HPDE6-E6E7 (cell line): Measurements from ENCODE around the gene OR10J1.
"Not testable (repeated sequence)": the region's sequence is repeated elsewhere in the genome, so short reads cannot be mapped to it uniquely, and the experiment has no call there.

ENCODE experiments used
- DNase-seq: peaks from one replicate; pipeline ENCODE4 v3.0.0; 2011; ENCODE audit warnings: missing footprints; ENCODE audit errors: extremely low spot score

Gene OR10J1, protein sequence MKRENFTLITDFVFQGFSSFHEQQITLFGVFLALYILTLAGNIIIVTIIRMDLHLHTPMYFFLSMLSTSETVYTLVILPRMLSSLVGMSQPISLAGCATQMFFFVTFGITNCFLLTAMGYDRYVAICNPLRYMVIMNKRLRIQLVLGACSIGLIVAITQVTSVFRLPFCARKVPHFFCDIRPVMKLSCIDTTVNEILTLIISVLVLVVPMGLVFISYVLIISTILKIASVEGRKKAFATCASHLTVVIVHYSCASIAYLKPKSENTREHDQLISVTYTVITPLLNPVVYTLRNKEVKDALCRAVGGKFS

DNA sequence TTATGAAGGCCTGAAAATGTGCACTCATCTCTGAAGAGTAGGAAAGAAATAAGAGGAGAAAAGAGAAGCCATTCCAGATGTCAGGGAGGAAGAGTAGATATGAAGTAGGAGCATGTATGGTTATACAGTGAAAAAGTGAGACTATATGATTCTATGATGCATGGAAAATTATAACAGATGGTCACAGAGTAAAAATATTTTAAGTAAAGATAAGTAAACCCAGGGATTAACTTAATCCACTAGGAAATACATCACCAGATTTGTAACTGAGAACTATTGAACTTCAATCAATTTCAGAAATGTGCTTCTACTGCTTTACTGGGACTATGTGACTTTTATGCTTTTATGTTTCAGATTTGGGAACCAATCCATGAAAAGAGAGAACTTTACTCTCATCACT lies at the start of gene OR10J1:
Gene OR10J1 (plus strand): TSS at position 301 of the 400 bp plus-strand sequence. CDS start 70 bp downstream, at position 371.
- DNase-seq: no peak

DNA sequence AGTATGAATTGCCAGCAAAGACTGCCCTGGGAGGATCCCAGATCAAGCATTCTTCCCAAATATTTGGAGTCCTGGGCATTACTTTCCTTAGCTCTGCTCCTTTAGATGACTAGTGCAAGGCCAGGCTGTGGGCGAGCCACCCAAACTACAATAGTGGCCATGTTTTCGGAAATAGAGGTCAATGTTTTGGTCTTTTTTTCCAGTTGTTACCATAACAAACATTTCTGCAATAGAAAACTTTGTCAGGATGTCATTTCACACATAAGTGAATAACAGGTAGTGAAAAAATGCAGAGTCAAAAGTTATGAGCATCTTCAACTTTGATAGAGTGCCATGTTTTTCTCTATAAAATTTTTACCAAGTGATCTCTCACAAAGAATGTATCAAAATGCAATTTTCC lies 32.7 kb upstream of the OR10J1 start:
- no peak for DNase-seq

DNA sequence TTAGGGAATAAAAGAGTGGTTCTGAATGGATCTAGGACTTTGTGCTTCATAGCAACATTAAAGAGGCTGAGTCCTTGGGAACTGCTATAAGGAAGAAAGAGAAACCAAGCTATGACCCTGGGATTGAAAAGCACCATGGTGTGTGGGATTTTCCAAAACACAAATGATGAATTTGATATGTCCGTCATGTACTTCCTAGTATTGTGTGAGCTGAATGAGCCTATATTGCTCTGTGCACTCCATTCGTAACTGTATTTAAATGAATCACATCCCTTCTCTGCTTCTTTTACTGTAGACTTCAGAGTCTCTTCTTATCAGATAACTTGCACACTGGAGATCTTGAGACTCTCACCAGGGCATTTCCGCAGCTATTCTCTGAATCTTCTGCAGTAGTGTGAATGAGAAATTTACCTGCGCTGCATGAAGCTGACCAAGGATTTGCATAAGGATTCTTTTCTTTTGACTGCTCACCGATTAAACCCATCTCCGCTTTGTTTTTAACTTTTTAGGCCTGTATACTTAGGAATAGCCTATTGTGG lies 30.6 kb upstream of the OR10J1 start:
- DNase-seq: no peak

DNA sequence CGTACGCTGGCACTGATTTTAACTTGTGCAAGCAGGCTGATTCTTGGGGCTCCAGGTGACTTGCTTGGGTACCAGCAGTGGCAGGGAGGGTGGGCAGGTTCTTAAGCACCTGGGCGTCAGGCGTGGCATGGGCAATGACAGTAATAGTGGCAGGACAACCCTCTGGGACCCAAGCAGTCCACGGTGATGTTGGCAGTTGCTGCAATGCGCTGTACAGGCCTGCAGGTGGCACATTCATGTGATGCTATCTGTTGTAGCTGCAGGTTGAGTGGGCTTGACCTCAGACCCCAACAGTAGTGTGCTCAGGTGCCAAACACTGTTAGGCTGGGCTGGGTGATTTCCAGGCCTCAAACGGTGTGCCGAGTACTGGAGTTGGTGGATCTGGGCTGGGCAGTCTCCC lies 17.7 kb upstream of the OR10J1 start:
- no peak for DNase-seq

DNA sequence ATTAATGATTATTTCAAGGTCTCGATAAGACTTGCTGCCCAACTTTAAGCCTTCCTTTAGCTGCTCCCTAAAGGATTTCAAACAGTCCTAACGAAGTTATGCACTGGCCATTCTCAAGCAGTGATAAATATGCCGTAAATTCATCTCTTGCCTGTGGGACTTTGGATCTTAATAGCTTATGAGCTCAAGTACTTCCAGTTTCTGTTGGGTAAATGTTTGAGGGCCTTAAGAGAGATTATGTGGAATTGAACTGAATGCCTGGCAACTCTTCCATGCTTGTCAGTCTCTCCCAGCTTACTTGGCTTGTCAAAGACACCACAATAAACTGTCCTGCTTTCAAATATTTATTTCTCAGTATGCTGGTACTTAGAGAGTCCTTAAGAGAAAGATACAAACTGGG lies 11.0 kb upstream of the OR10J1 start:
- DNase-seq: no peak

DNA sequence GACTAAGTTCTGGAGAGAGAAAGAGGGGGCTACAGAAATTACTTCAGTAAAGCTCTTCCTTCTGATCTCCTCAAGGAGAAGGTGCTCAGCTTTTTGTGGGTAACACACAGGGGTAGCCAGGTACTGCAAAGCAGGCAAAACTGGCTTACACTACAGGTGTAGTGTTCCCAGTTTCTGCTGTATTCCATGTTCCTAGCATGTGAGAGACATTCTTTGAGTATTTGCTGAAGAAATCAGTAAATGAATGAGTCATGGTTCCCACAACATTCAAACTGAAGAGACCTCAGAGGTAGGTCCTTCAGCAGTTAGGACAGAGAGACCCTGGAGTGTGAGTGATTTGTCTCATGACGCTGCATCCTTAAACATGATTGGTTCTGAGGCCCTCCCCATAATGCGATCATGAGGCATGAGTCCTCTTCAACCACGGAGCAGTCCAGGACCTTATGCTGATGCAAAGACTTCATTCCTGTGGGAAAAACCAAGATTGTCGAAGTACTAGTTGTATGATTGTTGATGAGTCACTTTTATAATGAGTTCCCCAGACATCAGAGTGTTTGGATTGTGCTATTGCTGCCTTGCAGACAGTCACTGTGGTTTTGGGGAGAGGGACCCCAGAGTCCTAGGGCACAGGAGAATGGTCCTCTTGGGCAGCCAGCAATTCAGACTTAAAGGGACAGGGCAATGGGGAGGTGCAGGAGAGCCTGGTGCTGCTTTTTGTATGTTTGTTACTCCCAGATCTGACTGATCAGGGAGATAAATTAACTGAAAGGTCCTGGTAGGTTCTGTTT lies 10.3 kb upstream of the OR10J1 start:
- no peak for DNase-seq

DNA sequence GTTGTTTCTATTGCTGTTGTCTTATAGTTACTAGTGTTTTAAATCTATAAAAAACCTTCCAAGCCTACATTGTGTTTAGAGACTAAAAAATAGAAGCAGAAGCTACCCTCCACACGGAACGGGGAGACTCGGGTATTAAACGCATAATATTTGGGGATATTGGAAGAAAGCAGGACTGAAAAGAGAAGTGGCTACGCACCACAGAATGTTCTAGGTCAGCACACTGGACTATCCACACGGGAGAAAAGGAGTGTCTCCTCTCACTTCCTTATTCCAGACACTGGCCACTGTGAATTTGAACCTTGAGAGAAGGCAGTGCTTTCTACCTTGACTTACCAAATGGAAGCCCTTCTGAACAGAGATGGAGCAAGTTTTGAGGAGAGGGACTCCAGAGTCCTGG lies 8.5 kb upstream of the OR10J1 start:
- no peak for DNase-seq

DNA sequence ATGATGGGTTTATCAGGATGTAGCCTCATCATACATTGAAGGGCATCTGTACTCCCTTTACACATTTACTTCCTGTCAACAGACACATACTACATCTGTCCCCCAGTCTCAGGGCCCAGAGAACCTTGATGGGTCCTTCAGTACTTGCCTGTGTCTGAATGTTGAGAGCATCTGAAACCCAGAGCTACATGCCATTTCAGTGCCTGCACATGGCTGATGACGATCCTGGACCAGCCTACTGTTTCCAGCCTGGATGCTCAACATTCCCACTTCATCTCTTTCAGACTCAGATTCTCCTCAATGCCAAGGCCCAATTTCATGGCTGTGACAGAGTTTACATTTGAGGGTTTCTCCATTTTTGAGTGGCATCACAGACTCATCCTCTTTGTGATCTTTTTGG lies 7.6 kb upstream of the OR10J1 start, which contains the start of gene OR10J4:
Gene OR10J4 (plus strand): TSS at position 301 of the 400 bp plus-strand sequence.
- DNase-seq: no peak

DNA sequence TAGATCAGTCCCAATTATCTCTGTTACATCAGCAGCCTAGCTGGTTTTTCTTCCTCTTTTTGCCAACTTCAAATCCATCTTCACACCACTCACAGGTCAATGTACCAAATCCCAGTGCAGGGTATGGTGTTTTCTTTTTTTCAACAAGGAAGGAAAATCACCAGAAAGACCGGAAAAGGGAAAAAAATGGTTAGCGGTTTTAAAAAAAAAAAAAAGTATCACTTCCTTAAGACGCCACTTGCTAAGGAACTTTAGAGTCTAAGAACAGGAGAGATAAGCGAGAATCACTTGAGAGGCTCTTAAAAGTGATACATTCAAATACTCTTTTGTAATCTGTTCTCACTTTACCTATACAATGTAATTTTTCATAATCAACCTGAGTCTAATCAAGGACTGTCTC lies 3.1 kb upstream of the OR10J1 start:
- DNase-seq: no peak

DNA sequence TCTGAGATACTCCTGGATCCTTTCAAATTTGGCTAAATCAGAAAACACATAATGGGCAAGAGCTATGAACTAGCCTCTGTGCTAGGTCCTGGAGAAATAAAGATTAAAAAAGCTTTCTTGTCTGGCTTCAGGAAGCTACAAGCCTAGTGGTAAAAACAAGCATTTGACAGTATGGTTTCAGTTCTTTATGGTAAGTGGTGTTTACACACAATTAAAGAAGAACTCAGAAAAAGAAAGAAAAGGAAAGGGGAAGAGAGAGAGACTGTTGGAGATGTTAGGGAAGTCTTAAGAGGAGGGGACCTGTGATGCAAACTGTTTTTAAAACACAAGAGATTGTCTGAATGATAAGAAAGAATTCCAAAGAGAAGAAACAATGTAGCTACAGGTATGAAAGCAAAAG lies 1.8 kb downstream of the OR10J1 start:
- DNase-seq: no peak

DNA sequence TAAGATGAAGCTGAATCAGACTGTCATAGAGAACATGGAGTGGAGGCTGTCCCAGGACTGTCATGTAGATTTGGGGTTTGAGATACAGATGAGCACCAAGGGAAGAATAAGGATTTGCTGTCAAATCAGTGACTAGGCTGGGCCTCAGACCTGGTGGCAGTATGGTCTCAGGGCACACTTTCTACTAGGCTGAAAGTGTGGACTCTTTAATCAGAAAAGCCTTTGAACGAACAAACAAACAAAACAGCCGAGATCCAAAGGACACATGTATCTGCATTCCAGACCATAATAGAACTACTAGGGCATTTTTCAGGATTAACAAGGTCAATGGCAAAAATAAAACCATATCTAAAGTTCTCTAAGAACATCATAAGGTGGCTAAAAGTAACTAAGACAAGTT lies 2.9 kb downstream of the OR10J1 start:
- no peak for DNase-seq

DNA sequence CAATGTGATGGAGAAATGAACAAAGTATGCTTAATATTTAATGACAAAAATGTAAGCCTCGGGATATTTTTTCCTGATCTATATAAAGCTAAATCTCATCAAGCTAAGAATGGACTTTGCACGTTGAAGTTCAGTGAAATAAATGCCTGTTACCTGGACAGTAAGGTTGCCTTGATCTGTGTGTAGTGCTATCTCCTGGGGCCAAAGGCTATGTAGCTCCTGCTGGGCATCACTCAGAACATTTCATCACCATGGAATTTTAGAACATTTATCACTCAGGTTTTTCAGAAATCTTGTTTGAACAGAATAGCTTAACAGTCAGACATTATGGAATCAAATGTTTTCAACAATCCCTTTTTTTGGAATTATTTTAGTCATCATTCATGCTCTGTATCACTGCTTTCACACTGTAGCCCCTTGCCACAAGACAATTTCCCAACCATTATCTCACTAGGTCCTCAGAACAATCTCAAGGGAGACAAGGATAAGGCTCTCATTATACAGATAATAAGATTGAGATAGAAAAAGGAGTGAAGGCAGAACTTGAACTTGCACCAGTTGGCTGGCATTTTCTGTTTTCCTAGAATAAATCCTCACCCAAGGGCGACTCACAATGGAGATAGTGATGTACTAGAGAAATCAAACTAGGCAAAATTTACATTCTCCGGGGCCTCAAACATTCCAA lies 3.7 kb downstream of the OR10J1 start:
- DNase-seq: no peak

DNA sequence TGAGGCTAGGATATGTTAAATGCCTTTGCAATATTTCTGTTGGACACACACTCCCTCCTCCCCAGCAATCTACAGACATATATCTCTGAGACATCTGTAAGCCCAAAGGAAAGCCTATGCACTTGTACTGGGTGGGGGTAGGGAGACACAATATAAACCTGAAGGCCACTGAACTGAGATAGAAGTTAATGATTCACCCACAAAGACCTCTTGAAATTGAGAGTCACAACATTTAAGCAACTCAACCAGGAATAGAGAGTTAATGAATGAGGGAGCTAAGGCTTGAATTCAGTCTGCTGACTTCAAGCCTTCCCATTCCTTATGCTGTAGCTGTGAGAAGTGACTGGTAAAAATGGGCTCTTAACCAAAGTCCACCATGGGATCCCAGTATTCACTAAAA lies 5.0 kb downstream of the OR10J1 start:
- DNase-seq: no peak

DNA sequence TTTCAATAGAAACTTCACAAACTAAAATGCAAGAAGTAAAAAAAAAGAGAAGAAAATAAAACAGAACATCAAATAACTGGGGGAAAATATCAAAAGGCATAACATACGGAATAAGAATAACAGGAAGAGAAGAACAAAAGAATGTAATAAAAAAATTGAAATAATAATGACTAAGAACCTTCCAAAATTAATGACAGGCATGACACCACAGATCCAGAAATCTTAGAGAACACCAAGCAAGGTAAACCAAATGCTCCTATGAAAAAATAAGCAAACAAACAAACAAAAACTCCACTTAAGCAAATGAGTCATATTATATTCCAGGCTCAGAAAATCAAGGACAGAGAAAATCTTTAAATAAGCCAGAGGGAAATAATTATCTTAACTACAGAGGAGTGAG lies 8.7 kb downstream of the OR10J1 start:
- no peak for DNase-seq

DNA sequence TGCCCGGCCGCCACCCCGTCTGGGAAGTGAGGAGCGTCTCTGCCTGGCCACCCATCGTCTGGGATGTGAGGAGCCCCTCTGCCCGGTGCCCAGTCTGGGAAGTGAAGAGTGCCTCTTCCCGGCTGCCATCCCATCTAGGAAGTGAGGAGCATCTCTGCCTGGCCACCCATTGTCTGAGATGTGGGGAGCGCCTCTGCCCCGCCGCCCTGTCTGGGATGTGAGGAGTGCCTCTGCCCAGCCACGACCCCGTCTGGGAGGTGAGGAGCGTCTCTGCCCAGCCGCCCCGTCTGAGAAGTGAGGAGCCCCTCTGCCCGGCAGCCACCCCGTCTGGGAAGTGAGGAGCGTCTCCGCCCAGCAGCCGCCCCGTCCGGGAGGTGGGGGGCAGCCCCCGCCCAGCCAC lies 10.1 kb downstream of the OR10J1 start:
- DNase-seq: not testable (repeated sequence)

DNA sequence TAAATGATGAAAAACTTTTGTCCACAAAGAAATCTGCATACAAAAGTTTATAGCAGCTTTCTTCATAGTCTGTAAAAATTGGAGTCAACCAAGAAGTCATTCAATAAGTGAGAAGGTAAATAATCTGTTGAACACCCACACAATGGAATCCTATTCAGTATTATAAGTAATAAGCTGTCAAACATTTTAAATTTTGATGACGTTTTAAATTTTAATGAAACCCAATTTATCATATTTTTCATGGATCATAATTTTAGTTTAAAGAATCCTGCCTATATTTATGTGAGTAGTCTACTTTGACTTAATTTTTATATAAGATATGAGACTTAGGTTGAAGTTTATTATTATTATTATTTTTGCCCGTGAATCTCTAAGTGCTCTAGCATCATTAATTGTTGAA lies 20.0 kb downstream of the OR10J1 start:
- no peak for DNase-seq

DNA sequence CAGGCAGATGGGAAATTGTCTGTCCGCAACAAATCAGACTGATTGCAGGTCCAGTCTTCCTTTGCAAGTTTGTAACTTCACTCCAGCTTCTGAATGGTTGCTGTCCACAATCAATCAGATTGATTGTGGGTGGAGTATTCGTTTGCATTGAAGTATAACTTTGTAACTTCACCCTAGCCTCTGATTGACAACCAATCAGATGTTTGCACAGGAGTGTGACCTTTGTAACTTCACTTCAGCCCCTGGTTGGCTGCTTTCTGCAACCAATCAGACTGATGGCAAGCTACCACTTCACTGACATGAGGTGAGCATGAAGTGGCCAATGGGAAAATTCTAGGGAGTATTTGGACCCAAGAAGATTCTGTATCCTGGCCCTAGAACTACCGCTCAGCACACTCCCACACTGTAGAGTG lies 25.7 kb downstream of the OR10J1 start:
- no peak for DNase-seq

DNA sequence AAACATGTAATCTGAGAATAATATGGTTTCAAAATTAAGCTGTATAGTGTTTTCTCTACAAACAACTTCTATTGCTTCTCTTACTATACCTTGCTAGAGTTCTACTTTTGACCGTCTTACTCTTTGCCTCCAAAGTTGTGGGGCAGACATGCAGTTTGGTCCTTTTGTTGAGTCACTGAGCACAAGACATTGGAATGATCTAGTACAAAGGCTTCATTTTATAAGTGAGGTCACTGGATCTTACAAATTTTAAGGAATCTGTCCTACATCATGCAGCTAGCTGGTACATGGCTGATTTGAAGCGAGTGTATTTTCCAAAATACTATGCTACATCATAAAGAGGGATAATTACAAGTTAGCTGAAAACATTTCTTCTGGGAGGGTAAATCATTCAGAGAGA lies 28.8 kb downstream of the OR10J1 start:
- no peak for DNase-seq

DNA sequence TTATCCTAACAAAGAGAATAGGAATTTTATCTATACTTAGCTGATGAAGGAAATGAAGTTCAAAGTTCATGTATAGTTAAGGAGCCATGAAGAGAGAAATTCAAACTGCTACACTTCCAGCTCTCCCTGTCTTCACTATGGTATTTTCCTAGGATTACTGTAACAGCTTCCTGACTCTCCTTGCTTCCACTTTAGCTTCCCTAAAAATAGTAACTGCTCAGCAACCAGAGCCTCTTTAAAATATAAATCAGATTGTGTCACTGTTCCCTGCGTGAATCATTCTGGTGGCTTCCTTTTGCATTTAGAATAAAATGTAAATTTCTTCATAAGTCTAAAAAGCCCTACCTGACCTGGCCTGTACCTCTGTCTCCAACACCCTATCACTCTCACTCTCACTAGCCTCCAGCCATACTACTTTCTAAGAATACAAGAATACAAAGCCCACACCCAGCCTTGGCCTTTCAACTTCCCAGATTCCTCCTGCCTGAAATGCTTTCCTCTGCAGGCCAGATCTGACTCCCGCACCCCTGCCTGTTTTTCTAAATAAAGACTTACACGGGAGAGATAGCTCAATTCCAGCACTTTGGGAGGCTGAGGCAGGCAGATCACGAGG lies 30.5 kb downstream of the OR10J1 start:
- no peak for DNase-seq

DNA sequence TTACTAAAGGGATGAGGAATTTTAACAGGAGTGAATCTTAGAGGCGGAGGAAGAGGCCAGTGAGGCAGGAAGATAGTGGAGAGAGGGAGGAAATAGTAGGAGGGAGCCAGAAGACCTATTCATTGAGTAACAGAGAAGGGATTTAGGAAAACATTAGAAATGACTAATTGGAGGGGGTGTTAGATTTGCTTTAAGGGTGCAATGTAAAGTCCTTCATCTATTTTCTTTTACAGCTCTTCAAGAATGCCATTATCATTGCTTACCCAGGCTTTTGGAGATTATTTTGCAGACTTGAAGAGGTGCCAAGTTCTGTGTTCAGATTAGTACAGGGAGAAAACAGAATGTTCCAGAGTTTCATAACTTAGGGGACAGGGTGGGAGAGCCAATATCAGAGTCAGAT lies 33.8 kb downstream of the OR10J1 start:
- no peak for DNase-seq

DNA sequence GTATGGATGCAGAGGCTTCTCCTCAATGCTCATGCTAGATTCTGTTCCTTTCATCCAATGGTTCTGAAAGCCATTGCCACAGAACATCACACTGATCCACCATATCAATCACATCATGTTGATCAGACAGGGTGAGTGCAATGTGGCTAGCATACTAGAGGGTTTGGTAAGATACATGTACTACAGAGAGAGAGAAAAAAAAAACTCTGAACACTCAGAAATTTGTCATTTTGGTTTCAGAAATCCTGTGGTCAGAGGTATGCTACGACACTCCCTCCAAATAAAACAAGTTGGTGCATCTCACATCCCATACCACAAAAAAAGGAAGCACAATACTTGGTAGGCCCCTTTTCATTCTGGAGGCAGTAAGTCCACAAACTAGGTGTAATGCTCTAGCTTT lies 35.4 kb downstream of the OR10J1 start:
- no peak for DNase-seq

DNA sequence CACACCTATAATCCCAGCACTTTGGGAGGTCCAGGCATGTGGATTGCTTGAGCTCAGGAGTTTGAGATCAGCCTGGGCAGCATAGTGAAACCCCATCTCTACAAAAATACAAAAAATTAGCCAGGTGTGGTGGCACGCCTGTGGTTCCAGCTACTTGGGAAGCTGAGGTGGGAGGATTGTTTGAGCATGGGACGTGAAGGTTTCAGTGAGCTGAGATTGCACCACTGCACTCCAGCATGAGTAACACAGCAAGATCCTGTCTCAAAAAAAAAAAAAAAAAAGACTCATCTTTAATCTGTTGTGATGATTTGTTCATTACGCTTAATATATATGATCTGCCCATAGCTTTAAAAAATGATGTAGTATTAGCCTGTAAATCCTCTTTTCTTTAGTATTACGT lies 44.0 kb downstream of the OR10J1 start:
- no peak for DNase-seq
